CD1c-positive myeloid dendritic cell (primary cell): ENCODE data around the gene CD96.

Experiments
- DNase-seq: peaks from one replicate; pipeline ENCODE4 v3.0.0-alpha.2; 2016; ENCODE audit errors: extremely low spot score

The CD96 gene

DNA sequence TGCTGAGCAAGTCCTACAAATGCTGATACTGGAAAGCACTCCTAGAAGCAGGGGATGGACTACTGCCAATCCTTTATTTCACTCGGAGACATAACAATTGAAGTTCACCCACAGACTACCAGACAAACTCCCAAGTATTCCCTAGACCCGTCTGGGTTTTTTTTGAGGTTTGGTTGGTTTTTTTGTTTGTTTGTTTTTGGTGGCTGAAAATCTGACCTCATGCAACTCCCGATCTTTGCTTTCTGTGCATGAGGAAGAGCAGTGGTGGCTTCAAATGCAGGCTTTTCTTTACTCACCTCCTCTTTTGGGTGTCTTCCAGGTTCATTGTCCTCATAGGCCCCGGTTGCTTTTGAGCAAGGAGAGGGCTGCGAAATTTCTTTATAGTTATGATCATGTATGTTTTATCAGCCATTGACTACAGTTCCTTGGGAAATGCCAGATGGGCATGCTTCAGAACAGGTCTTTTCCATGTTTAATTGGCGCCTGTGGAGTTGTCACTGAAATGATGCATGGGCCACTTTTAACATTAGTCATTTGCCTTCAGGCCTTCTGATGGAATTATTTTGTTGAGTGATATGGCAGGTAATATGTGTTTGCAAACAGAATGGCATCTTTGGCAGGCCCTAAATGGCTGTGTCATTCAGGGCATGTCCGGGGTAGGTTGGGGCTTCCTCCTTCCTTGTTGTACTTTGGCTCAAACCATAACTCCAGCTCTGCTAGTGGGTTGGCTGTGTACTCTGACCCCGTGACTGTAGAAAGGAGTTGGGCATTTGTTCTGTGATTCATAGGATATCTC lies 134.4 kb downstream of the CD96 start:
- DNase-seq: no peak

DNA sequence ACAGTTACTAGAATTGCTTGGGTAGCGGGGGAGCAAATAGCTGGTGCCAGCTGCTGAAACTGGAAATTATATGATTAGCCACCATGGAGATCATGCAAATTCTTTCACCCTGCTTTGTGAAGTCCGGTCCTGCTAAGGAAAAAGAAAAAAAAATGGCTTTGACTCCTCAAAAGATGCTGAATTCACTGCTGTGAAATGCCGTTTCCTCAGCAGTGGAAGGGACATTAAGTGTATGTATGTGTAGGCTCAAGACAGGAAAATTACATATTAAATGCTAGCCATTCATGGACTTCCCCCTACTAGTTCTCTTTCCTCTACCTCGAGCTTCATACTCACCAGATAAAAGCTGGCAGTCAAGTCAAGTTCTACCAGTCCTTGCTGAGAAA lies 135.0 kb downstream of the CD96 start:
- DNase-seq: no peak

DNA sequence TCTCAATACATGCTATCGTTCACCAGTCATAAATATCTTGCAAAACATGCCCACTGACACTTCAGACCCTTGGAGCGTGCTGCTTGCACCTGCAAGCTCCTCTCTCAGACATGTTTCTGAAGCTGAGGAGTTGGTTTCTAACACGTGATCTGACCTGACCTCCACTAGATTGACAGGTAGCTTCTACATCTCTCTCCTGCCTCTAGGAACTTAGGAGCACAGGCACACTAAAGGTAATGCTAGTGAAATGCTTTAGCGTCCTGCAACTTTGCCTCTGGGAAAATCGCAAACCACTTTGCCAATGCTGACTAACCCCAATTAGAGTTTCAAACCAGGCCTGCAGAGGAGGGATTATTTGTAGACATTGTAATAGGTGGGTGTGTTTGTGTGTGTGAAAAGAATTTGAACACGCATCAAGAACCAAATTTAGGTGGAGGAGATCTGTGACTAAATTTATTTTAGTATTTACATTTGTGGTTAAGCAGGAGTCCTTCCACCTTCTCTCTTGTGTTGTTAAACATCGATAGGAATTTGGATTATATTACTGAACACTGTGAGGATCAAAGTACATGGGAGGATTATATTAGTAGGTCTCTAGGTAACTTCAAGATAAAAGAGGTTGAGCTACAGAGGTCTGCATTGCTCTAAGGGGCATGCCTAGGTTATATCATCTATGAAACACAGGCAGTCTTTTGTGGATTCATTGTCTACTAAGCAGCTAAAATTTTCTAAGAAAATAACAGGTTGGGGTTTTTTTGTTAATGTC lies 139.8 kb downstream of the CD96 start:
- DNase-seq: no peak

DNA sequence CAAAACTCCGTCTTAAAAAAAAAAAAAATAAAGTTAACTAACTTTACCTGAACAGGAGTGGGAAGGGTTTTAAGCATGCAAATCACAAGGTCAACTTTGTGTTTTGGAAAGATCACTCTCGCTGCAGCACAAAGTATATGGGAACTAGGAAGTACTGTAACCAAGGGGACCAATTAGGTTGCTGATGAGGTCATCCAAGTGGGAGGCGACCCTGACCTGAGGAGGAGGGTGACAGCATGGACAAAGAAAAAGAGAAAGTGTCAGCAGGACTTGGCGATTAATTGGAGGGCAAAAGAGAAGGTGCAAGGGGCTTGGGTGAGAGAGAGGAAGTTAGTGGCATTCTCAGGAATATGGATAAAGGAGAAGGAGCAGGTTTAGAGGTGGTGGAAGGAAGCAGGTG lies 142.6 kb downstream of the CD96 start:
- peak; percentile 12 for DNase-seq

DNA sequence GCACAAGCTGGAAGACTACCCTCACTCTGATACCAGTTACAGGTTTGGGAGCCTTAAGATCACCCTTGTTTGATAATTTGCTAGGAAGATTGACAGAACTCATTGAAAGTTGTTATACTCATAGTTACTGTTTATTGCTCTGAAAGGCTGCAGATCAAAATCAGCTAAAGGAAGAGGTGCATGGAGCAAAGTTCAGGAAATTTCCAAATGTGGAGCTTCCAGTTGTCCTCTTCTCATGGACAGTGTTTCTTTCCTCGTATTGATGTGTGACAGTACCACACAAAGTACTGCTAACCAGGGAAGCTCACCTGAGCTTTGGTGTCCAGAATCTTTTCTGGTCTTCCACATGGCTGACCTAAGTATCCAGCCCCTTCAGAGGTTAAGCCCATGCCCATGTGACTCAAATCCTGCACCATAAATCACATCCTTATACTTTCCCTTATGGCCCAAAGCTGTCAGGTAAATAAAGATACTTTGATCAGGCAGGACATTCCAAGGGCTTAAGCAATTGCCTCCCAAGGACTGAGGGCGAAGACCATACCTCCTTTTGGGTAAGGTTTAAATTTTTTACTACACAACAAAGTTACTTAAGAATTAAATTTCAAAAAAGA lies 146.3 kb downstream of the CD96 start:
- no peak for DNase-seq

DNA sequence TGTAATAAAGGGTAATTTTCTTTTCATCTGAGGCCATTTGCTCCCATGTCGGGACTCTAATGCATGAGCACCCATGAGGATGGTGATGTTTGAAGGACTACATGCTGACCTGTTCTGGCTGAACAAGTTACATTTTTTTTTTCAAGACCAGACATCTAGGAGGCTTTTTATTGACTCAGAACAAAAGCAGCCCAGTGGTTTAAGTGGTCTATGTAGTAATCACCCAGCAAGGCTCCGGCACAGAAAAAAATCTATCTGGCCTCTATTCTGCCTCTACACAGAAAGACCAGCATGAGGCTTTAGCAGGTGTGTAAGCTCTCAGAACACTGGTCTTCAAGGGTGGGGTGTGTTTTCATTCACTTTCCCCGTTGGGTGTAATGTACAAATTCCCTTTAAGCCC lies 148.2 kb downstream of the CD96 start:
- no peak for DNase-seq

DNA sequence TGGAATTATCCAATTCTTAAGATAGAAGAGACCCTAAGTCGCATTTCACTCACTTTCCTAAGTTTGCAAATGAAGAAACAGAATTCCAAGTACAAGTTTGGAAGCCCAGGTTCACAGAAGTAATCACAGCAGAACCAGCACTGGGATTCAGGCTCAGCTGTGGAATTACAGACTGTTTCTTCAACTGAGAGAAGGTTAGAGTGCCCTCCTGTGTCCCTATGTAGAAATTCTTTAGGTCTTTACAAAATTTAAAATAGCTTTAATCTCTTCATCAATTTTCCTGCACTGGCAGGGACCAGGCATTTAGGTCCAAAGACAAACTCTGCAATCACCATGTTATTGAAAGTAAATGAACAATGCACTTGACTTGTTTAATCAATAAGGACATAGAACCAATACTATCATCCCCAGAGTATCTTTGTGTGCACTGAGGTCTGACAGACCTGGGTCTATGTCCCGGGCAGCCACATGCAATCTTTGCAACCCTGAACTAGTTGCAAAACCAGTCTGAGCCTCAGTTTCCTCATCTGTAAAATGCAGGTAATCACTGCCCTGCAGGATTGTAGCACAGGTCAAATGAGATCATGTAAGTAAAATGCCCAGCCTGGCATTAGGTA lies 149.4 kb downstream of the CD96 start:
- DNase-seq: no peak

DNA sequence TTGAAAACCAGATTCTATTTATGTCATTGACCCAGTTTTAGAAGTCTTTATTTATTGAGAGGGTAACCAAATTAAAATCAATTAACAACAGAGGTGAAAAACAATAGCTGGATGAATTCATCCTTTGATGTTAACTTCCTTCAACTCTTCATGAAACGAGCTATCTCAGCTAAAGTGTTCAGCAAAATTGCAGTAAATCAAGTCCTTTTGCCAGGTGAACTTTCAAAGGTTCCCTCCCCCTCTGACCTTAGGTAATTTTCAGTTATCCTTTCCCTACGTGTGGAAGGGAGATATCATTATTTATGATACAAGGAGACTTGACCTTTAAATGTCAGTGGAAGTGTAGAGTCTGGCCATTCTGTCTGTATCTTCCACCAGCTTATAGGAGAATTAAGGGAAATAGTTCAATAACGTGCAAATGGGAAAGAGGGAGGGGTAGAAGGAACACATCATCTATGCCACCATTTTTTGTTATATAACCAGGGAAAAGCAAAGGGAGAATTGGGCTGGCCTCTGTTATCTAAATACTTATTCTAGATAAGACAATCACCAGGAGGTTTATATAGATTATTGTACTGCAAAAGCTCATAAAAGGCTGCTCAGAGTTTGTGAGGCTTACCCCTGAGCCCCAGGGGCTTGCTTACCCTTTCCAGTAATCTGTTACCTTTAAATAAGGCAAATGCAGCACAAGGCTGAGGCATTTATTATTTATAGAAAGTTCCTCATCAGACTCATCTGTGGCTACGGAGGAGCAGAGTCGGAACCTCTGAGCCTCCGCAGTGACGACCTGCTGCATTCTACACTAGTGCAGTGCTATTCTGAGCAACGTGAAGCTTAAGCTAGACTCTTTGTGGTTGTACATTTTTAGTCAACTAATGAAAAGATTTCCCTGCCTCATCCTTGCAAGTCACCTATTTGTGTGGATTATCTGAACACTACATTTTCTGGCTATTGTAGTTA lies 150.9 kb downstream of the CD96 start:
- no peak for DNase-seq

DNA sequence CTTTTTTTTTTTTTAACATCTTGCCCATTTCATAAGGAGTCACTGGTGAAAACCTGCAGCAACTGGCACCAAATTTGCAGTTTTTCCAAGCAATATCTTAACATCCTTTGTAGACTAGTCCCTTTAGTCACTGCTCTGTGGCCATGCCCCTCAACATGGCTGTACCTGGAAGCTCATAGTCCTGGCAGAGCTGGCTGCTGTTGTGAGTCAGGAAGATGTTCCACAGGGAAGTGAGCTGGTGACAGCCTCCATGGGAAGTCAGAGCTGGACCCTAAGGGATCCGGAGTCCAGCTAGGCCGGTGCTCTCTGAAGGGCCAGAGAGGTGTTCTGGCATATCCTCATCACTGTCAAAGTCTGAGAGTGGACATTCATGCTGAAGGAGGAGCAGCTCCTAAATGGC lies 152.5 kb downstream of the CD96 start:
- no peak for DNase-seq

DNA sequence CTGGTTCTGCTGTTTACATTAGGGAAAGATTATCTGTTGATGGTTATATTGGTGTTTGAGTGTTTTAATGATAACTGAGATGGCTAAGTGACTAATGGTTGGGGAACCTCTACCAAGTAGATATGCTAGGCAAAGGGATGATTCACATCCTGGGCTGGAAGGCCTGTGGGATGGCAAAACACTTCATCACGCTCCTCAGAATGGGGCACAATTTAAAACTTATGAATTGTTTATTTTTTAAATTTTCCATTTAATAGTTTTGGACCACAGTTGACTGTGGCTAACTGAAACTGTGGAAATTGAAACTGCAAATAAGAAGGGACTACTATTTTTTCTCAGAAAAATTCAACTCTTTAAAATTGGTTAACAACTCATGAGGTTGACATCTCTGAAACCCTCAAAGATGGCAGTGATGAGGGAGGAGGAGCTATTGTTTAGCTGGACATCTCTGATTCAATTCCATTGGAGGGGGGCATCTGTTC lies 153.7 kb downstream of the CD96 start:
- DNase-seq: no peak

DNA sequence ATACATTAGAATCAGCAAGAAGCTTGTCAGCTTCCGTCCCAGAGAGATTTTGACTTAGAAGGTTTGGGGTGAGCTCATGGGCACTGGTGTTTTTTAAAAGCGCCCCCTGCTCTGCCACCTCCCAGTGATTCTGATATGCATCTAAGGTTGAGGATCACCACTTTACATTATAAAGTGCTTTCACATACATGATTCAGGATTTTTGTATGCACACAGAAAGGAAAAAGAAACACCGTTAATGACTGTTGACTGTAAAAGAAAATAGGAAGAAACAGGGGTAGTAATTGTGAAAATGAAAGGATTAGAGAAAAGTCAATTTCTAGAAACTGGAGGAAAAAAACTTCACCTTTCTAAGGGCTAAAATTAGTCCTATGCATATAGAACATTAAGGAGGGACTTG lies 158.1 kb downstream of the CD96 start:
- no peak for DNase-seq

DNA sequence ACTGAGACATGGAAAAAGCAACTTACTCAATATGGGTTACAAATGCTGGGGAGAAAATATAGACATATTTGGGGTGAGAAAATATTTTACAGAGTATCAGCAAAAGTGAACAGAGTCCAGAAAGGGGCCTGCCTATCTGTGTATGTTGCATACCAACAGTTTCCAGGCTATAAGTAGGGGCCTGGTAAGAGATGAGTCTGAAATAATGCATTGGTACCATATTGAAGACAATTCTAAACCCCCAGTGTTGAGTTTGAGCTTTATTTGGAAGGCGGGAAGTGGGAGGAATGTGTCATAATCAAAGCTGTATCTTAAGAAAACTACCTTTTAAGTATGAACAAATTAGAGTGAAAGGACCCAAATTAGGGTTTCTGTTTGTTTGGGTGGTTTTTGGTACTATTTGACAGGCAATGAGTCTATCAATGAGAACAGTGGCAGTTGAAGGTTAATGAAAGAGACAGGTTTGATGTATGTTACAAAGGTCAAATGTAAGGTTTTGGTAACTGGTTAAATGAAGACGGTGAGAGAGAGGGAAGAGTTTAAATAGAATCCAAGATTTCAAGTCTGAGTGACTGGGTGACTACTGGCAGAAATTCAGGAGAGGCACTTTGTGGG lies 159.4 kb downstream of the CD96 start:
- no peak for DNase-seq
